ENCODE data around the gene FTSJ3. TPM values are rescaled to one million over a fixed set of nuclear protein-coding genes. Genes with fewer than 3 reads are reported as not detected.
"Not testable (repeated sequence)": the region's sequence is repeated elsewhere in the genome, so short reads cannot be mapped to it uniquely, and the experiment has no call there.

Gene FTSJ3
- total and polyA plus RNA-seq, 2 experiments from 2014 or later, result 28.5 to 30.0 TPM

DNA sequence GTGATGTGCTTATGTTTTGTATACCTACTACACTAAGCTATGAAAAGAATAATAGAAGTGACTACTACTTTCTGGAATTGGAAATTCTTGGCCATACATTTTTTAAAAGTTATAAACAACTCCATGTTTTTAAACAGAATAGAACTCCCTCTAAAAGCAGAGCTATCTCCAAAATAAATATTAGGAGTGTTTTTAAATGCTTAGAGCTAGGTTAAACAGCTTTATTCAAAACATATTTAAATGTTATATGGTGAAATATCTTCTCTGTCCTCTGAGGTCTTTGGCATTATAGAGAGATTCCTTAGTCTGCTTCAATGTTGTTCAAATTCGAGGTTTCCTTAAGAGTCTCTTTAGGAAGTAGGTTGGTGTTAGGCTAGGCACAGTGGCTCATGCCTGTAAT lies 23.1 kb downstream of the FTSJ3 start:
- no peak overlapping the region for H2AFZ ChIP-seq
- H3K4me3 ChIP-seq, result no peak overlapping the region
- H3K9me2 ChIP-seq (replicated peaks; ENCODE audit: insufficient read depth), result no peaks in the 10 kb centered on the region
- 100% methylated on average over 1 of the region's 1 CpG for WGBS (ENCODE audit: low lambda C conversion rate, missing lambda C conversion rate)
- TF ChIP-seq EZH2 (IDR thresholded peaks at IDR 0.05; ENCODE audit: borderline replicate concordance), result no peak
- TF ChIP-seq, protein P1, sequence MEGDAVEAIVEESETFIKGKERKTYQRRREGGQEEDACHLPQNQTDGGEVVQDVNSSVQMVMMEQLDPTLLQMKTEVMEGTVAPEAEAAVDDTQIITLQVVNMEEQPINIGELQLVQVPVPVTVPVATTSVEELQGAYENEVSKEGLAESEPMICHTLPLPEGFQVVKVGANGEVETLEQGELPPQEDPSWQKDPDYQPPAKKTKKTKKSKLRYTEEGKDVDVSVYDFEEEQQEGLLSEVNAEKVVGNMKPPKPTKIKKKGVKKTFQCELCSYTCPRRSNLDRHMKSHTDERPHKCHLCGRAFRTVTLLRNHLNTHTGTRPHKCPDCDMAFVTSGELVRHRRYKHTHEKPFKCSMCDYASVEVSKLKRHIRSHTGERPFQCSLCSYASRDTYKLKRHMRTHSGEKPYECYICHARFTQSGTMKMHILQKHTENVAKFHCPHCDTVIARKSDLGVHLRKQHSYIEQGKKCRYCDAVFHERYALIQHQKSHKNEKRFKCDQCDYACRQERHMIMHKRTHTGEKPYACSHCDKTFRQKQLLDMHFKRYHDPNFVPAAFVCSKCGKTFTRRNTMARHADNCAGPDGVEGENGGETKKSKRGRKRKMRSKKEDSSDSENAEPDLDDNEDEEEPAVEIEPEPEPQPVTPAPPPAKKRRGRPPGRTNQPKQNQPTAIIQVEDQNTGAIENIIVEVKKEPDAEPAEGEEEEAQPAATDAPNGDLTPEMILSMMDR (IDR thresholded peaks at IDR 0.05; ENCODE audit: poor library complexity), result no peak
- TF ChIP-seq EZH2phosphoT487 (IDR thresholded peaks at IDR 0.05; ENCODE audit: low read depth, severe bottlenecking, unreplicated experiment), result no peak
- H4K20me1 ChIP-seq (ENCODE audit: insufficient read depth, poor library complexity, severe bottlenecking), result no peaks in the 10 kb centered on the region
- no peaks in the 10 kb centered on the region for H3K4me1 ChIP-seq (ENCODE audit: insufficient read depth)
- peaks cover 26% of the 10 kb centered on the region for H3K79me2 ChIP-seq
- H3K9me3 ChIP-seq (ENCODE audit: low read depth), result no peaks in the 10 kb centered on the region
- no peak overlapping the region for H3K4me2 ChIP-seq
- no peak overlapping the region for H3K27ac ChIP-seq
- H3K27me3 ChIP-seq, result no peaks in the 10 kb centered on the region
- peaks cover 8% of the 10 kb centered on the region for H3K36me3 ChIP-seq (replicated peaks; ENCODE audit: insufficient read depth, low read depth)
- no peak for DNase-seq (ENCODE audit: low spot score)

DNA sequence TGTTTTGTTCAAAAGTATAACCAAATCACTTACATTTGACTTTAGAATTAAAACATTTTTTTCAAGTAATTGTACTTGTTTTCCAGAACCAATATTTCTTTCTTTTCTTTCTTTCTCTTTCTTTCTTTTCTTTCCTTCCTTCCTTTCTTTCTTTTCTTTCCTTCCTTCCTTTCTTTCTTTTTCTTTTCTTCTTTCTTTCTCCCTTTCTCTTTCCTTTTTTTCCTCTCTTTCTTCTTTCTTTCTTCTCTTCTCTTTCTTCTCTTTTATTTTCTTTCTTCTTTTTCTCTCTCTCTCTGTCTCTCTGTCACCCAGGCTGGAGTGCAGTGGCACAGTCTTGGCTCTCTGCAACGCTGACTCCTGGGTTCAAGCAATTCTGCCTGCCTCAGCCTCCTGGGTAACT lies 26.7 kb downstream of the FTSJ3 start:
- H3K36me3 ChIP-seq (replicated peaks; ENCODE audit: insufficient read depth, low read depth), result peaks cover 21% of the 10 kb centered on the region
- H4K20me1 ChIP-seq (ENCODE audit: insufficient read depth, poor library complexity, severe bottlenecking), result no peaks in the 10 kb centered on the region
- no peaks in the 10 kb centered on the region for H3K9me3 ChIP-seq (ENCODE audit: low read depth)
- H3K4me3 ChIP-seq, result no peak overlapping the region
- 100% methylated on average over 1 of the region's 1 CpG for WGBS (ENCODE audit: low lambda C conversion rate, missing lambda C conversion rate)
- H2AFZ ChIP-seq, result no peak overlapping the region
- no peak overlapping the region for H3K27ac ChIP-seq
- peaks cover 26% of the 10 kb centered on the region for H3K79me2 ChIP-seq
- TF ChIP-seq, protein P1 (IDR thresholded peaks at IDR 0.05; ENCODE audit: poor library complexity), result no peak
- no peak for TF ChIP-seq EZH2 (IDR thresholded peaks at IDR 0.05; ENCODE audit: borderline replicate concordance)
- TF ChIP-seq EZH2phosphoT487 (IDR thresholded peaks at IDR 0.05; ENCODE audit: low read depth, severe bottlenecking, unreplicated experiment), result no peak
- no peaks in the 10 kb centered on the region for H3K27me3 ChIP-seq
- no peaks in the 10 kb centered on the region for H3K9me2 ChIP-seq (replicated peaks; ENCODE audit: insufficient read depth)
- DNase-seq (ENCODE audit: low spot score), result no peak
- no peak overlapping the region for H3K4me2 ChIP-seq
- H3K4me1 ChIP-seq (ENCODE audit: insufficient read depth), result no peaks in the 10 kb centered on the region

GRCh38 chr17:63798572-63799106 lies 28.8 kb downstream of the FTSJ3 start:
- Histone ChIP-seq H3K27ac (no peak overlapping the region), H3K9me3 (ENCODE audit: low read depth) (no peaks in the 10 kb centered on the region), H3K27me3 (no peaks in the 10 kb centered on the region), H2AFZ (no peak overlapping the region), H3K4me3 (no peak overlapping the region), H3K36me3 (replicated peaks; ENCODE audit: insufficient read depth, low read depth) (peaks cover 21% of the 10 kb centered on the region), H3K4me1 (ENCODE audit: insufficient read depth) (no peaks in the 10 kb centered on the region), H3K9me2 (replicated peaks; ENCODE audit: insufficient read depth) (no peaks in the 10 kb centered on the region), H4K20me1 (ENCODE audit: insufficient read depth, poor library complexity, severe bottlenecking) (no peaks in the 10 kb centered on the region), H3K79me2 (peaks cover 32% of the 10 kb centered on the region), H3K4me2 (no peak overlapping the region)
- no peak for DNase-seq (ENCODE audit: low spot score)
- TF ChIP-seq EZH2 (IDR thresholded peaks at IDR 0.05; ENCODE audit: borderline replicate concordance) (no peak), EZH2phosphoT487 (IDR thresholded peaks at IDR 0.05; ENCODE audit: low read depth, severe bottlenecking, unreplicated experiment) (no peak)
- TF ChIP-seq, protein P1 (IDR thresholded peaks at IDR 0.05; ENCODE audit: poor library complexity), result no peak
- WGBS (ENCODE audit: low lambda C conversion rate, missing lambda C conversion rate), result 83% methylated on average over 3 of the region's 3 CpGs

DNA sequence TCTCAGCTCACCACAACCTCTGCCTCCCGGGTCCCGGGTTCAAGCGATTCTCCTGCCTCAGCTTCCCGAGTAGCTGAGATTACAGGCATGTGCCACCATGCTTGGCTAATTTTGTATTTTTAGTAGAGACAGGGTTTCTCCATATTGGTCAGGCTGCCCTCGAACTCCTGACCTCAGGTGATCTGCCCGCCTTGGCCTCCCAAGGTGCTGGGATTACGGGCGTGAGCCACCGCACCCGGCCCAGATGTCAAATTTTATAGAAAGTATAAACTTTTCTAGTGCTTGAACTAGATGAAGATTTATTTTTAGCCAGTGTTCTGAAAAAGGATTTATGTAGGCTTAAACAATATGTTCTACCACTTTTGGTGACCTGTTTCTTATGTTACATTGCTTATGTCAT lies 31.1 kb downstream of the FTSJ3 start:
- whole genome bisulfite sequencing (ENCODE audit: low lambda C conversion rate, missing lambda C conversion rate), result 97% methylated on average over 10 of the region's 10 CpGs

More for the DNA sequence above, 31.1 kb downstream of the FTSJ3 start:
- DNase-seq (ENCODE audit: low spot score); H3K4me2 ChIP-seq; H3K4me3 ChIP-seq; H4K20me1 ChIP-seq (ENCODE audit: insufficient read depth, poor library complexity, severe bottlenecking); H2AFZ ChIP-seq; H3K9me2 ChIP-seq (replicated peaks; ENCODE audit: insufficient read depth); H3K27ac ChIP-seq; H3K9me3 ChIP-seq (ENCODE audit: low read depth); H3K4me1 ChIP-seq (ENCODE audit: insufficient read depth); H3K27me3 ChIP-seq: not testable (repeated sequence)
- peaks cover 33% of the 10 kb centered on the region for H3K79me2 ChIP-seq
- H3K36me3 ChIP-seq (replicated peaks; ENCODE audit: insufficient read depth, low read depth), result peaks cover 13% of the 10 kb centered on the region
